GM12874 (cell line): ENCODE data around the gene FRMD5.

Experiments used
- TF ChIP-seq, protein P1 (sequence below): IDR thresholded peaks from 2 replicates; pipeline ENCODE4 v1.5.1; 2011; ENCODE audit warnings: low read depth, mild to moderate bottlenecking, control low read depth, low read length, moderate library complexity; ENCODE audit not compliant: insufficient read depth

The FRMD5 gene

DNA sequence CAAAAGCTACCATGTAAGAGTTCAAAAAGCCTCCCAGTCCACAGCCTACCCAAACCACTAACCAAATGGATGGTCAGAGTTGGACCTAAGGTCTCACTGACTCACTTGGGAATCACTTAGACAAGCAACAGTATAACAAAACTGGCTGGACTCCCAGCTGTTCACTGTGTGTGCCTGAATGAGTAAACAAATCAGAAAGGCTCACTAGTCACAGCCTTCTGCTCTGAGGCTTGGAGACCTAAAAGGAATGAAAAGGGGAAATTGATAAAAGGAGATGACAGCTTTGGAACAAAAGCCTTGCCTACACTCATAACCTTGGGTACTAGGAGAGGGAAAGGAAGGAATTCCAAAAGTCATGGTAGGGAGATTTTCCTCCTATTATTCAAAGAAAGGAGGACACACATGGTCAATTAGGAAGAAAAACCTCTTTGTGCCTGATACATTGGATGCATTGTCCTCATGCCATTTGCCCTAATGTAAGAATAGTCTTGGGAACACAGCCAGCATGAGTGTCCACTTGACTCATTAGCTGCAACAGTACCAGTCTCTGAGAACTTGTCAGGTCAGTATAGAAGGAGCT, 92.3 kb downstream of the FRMD5 start:
- TF ChIP-seq, protein P1, sequence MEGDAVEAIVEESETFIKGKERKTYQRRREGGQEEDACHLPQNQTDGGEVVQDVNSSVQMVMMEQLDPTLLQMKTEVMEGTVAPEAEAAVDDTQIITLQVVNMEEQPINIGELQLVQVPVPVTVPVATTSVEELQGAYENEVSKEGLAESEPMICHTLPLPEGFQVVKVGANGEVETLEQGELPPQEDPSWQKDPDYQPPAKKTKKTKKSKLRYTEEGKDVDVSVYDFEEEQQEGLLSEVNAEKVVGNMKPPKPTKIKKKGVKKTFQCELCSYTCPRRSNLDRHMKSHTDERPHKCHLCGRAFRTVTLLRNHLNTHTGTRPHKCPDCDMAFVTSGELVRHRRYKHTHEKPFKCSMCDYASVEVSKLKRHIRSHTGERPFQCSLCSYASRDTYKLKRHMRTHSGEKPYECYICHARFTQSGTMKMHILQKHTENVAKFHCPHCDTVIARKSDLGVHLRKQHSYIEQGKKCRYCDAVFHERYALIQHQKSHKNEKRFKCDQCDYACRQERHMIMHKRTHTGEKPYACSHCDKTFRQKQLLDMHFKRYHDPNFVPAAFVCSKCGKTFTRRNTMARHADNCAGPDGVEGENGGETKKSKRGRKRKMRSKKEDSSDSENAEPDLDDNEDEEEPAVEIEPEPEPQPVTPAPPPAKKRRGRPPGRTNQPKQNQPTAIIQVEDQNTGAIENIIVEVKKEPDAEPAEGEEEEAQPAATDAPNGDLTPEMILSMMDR = no peak

DNA sequence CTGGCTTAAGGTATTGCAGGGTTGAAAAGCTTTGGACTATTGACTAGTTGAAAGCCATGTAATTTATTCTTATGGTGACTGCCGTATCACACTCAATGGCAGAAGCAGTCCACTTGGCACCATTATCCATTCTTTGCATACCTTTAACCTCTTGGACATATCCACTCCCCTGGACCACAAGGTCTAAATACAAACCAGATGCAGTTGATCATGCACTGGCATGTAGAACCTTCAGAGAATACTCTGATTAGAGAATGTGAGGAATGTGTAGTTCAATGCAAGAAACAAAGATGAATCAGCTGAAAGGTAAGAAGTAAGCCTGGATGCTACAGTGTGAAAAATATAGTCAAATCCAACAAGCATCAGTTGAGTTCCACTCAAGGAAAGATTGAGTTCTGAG, 93.1 kb downstream of the FRMD5 start:
- TF ChIP-seq, protein P1 = no peak

DNA sequence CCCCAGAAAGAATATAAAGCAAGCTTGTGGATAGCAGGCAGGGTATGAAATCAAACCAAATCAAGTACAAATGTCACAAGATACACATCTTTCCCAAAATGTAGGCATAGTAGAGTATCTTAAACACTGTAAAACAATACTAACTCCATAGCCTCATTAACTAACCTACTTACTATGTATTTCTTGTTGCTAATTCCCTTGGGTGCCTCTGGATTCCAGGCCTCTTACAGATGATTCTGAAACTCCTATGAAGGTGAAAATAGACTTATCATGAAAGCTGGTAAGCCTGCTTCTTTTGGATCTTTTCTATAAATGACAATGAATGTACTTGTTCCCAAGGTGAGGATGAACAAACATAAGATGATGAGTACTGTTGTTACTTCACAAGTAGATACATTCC, 93.8 kb downstream of the FRMD5 start:
- TF ChIP-seq, protein P1 = no peak

DNA sequence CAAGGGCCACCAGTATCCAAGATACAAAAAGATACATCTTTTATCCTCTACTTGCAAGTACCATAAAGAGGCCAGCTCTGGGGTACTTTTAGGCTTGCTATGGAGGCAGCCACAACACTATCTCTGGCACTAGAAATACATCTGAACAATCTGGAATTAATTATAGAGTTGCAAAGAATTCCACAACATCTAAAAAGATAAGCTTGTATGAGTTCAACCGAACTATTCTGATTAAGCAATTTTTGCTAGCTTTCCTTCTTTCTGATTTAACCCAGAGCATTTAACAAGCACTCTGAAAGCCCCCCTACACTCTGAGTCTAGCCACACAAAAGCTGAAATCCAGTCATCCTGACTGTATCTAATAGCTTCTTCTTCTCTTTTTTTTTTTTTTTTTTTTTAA, 95.4 kb downstream of the FRMD5 start:
- TF ChIP-seq, protein P1 = no peak

DNA sequence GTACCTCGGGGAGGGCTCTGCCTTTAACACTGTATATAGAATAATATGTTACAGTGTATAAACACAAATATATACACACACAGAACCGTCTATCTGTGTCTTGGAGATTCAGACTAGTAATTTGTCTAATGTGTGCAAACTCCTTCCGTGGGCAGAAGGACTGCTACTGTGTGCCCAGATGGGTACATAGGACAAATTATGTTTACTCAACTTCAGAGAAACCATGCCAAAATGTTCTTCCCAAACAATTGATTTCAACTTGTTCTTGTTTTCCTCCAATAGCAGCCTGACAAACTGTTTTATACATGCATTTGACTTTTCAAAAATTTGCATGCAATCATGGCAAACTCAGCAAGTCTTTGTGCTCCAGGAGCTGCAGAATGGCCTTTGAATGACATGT, 97.5 kb downstream of the FRMD5 start:
- TF ChIP-seq, protein P1 = no peak

DNA sequence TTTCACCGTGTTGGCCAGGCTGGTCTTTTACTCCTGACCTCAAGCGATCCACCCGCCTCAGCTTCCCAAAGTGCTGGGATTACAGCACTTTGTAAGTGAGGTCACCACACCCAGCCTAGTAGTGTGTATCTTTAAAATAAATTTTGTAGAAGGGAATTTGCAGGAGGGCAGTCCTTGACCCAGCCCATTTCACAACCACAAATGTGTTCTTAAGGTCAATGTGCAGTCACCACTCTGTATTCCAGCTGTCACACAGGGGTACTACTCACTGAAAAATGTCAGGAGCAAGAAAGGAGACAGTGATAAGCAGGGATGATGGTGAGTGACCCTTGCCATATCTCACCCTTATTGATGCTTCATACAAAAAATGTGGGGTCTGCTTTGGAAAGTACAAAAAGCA, 98.5 kb downstream of the FRMD5 start:
- TF ChIP-seq, protein P1 = no peak

DNA sequence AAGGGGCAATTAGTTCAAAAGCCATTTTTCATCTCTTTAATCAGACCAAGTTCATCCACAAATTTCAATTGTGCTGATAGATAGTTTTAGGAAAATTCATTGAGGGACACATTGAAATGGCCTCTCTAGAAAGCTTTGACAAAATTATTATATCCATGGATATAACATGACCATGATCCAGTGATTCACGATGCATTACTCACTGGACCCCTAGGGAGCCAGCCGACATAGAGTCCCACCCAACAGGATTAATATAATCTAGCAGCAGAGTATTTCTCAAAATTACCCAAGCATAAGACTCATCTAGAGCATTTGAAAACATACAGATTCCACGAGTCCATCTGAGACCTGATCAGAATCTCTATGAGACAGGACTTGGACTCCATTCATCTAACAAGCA, 100.3 kb downstream of the FRMD5 start:
- TF ChIP-seq, protein P1 = no peak
